ENCODE measurements around the gene HCK.
"Not testable (repeated sequence)": the region's sequence is repeated elsewhere in the genome, so short reads cannot be mapped to it uniquely, and the experiment has no call there.

Gene HCK

GRCh38 chr20:32091888-32092346 lies 39.9 kb downstream of the HCK start:
- DNase-seq (ENCODE audit: low read depth), result peak; percentile 56

DNA sequence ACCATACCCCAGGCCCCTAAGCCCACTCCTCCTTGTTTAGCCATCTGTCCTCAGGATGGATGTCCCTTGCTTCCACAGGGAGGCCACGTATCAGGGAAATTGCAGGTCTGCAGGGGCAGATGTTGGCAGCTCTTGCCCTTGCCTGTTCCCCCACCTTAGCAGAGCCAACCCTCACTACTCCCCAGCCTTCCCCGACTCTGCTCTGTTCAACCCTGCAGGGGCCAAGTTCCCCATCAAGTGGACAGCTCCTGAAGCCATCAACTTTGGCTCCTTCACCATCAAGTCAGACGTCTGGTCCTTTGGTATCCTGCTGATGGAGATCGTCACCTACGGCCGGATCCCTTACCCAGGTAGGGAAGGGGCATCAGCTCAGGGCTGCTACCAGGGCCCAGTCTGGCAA lies 46.7 kb downstream of the HCK start:
- no peak for DNase-seq (ENCODE audit: low read depth)

GRCh38 chr20:32108814-32109391 lies 56.9 kb downstream of the HCK start:
- DNase-seq (ENCODE audit: low read depth), result no peak

- peak; percentile 85 for DNase-seq (ENCODE audit: low read depth)
Observed at GRCh38 chr20:32109392-32110172, 57.5 kb downstream of the HCK start, which contains the start of gene TM9SF4. Gene TM9SF4, plus strand, starts transcription at chr20:32109714. Its CDS starts 27 bp downstream, at chr20:32109741.

GRCh38 chr20:32110173-32110704 lies 58.2 kb downstream of the HCK start:
- DNase-seq (ENCODE audit: low read depth), result no peak

DNA sequence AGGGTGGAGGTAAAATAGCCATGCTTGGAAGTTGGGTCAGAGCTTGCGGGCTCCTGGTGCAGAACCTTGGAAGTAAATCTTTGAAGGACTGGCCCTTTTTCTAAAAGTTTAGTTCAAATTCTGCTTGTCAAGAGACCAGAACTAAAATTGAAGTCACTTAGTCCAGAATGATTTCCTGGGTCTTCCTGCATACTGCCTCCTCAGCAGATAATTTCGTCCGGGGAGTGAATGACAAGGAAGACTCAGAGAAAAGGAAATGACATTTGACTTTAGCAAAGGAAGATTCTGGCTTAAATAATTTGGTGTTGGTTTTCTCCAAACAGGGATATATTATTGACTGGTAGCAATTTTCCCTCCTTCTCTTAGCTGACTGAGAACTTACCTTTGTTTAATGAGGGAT lies 58.7 kb downstream of the HCK start:
- no peak for DNase-seq (ENCODE audit: low read depth)

DNA sequence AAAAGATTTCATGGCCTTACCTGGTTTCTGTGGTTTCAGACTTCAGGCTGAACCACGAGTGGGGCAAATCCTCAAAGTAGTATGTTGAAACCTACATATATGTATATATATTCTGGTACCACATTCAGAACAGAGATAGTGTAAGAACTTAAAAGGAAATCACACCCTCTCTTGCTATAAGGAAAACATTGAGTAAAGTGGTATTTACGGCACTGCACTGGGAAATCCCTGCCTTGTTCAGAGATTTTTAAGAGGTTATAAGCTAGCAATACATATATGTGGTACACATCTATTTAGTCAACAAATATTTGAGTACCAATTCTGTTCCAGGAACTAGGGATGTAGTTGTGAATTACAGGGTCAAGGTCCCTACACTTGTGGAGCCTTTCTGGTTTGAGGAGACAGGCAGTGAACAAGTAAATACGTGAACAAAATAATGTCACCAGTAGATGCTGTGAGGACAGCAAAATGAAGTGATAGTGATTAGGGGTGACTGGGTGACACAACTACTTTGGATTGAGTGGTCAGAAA lies 59.2 kb downstream of the HCK start:
- no peak for DNase-seq (ENCODE audit: low read depth)

- no peak for DNase-seq (ENCODE audit: low read depth)
Observed at GRCh38 chr20:32111753-32112152, 59.7 kb downstream of the HCK start.

GRCh38 chr20:32112841-32113240 lies 60.8 kb downstream of the HCK start:
- DNase-seq (ENCODE audit: low read depth), result no peak

- no peak for DNase-seq (ENCODE audit: low read depth)
Observed at GRCh38 chr20:32113591-32114260, 61.7 kb downstream of the HCK start.

GRCh38 chr20:32114305-32114960 lies 62.4 kb downstream of the HCK start:
- DNase-seq (ENCODE audit: low read depth), result no peak

GRCh38 chr20:32115211-32115767 lies 63.2 kb downstream of the HCK start:
- DNase-seq (ENCODE audit: low read depth), result no peak

- no peak for DNase-seq (ENCODE audit: low read depth)
Observed at GRCh38 chr20:32116079-32116521, 64.1 kb downstream of the HCK start.

DNA sequence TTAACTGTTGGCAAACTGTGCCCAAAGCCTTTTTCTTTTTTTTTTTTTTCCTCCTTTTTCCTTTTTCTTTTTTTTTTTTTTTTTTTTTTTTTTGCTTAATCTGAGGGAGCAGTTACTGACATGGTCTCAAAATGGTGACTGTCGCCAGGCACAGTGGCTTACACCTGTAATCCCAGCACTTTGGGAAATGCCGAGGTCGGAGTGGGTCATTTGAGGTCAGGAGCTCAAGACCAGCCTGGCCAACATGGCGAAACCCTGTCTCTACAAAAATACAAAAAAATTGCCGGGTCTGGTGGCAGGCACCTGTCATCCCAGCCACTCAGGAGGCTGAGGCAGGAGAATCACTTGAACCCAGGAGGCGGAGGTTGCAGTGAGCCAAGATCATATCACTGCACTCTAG lies 64.8 kb downstream of the HCK start:
- DNase-seq (ENCODE audit: low read depth), result not testable (repeated sequence)

GRCh38 chr20:32118427-32118826 lies 66.4 kb downstream of the HCK start:
- not testable (repeated sequence) for DNase-seq (ENCODE audit: low read depth)

DNA sequence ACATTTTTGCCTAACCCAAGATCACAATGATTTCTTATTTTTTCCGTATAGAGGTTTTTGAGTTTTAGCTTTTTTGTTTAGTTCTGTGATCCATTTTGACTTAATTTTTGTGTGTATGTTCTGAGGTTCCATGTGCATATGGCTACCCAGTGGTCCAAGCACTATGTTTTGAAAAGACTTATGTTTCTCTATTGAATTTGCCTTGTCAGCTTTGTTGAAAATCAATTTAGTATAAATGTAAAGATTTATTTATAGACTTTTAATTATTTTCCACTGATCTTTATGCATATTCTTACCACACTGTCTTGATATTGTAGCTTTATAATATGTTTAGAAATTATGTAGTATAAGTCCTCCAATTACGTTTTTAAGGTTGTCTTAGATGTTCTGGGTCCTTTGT lies 67.7 kb downstream of the HCK start:
- no peak for DNase-seq (ENCODE audit: low read depth)

DNA sequence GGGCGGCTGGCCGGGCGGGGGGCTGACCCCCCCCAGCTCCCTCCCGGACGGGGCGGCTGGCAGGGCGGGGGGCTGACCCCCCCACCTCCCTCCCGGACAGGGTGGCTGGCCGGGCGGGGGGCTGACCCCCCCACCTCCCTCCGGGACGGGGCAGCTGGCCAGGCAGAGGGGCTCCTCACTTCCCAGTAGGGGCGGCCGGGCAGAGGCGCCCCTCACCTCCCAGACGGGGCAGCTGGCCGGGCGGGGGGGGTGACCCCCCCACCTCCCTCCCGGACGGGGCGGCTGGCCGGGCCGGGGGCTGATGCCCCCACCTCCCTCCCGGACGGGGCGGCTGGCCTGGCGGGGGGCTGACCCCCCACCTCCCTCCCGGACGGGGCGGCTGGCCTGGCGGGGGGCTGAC lies 69.9 kb downstream of the HCK start:
- DNase-seq (ENCODE audit: low read depth), result not testable (repeated sequence)

DNA sequence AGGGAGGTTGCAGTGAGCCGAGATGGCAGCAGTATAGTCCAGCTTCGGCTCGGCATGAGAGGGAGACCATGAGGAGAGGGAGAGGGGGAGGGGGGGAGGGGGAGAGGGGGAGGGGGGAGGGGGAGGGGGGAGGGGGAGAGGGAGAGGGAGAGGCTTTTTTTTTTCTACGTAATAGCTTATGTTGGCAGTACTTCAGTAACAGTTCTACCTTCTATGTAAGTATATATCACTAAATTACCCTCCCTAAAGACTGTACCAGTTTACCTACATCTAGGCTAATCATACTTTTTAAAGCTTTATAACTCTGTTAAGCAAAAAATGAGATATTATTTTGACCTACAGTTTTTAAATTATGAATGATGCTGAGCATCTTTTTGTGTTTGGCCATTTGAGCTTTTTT lies 71.0 kb downstream of the HCK start:
- no peak for DNase-seq (ENCODE audit: low read depth)

DNA sequence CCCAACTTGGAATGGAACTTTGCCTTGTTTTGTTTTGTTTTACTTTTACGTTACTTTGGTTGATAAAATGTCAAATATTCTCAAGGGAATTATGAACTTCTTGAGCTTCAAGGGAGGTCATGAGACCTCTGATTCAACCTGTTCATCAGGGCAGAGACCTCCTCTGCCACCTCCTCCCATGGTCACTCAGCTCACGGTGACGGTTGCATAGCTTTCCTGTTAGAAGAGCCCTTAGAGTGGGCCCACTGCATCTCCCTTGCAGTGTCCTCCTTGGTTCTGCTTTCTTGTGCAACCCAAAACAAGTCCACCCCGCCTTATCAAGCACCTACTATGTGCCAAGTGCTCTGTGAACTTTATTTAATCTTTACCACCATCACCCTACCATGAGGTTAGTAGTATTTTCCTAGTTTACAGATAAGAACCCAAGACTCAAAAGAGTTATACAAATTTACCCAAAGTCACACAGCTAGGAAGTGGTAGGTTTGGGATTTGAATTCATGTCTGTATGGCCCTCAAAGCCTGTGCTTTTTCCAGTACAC lies 72.9 kb downstream of the HCK start:
- DNase-seq (ENCODE audit: low read depth), result no peak

GRCh38 chr20:32125506-32125905 lies 73.5 kb downstream of the HCK start:
- no peak for DNase-seq (ENCODE audit: low read depth)

DNA sequence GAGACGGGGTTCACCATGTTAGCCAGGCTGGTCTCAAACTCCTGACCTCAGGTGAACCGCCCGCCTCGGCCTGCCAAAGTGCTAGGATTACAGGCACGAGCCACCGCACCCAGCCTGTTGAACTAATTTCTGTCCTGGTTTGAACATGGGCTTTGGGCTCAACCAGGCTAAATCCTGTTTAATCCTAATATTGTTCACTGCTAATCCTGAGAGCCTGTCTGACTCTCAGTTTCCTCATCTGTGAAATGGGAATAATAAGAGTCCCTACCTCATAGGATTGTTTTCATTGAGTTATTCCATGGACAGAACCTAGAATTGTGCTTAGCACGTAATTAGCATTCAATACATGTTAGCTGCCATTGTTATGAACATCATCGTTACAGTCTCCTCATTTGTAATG lies 74.9 kb downstream of the HCK start:
- no peak for DNase-seq (ENCODE audit: low read depth)

Data from T follicular helper cell (primary cell).